ENCODE data around the gene CYP19A1. TPM values are rescaled to one million over a fixed set of nuclear protein-coding genes. Genes with fewer than 3 reads are reported as not detected.
A peak's percentile ranks its signal among the peaks of the same experiment; 100 is the strongest.

The CYP19A1 gene
- polyA plus RNA-seq, 5 donors, result 0.10 to 1.9 TPM; not detected in 3

DNA sequence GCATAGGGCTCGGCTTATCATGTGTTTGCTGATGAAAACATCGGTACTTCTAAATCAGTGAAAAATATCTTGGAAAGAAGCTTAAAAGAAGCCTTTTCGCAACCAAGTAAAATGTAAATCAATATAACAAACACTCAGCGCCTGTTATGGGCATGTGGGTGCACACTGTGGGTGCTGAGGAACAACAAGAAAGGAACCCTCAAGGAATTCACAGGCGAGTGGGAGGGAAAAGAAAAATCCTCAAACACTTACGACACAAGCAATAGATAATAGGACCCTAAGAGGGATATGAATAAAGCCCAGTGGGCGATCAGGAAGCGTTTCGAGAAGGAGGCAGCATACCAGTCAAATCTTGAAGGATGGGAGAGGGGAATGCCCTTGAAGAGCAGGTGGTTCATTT lies 25.0 kb upstream of the CYP19A1 start:
- no peak for DNase-seq

DNA sequence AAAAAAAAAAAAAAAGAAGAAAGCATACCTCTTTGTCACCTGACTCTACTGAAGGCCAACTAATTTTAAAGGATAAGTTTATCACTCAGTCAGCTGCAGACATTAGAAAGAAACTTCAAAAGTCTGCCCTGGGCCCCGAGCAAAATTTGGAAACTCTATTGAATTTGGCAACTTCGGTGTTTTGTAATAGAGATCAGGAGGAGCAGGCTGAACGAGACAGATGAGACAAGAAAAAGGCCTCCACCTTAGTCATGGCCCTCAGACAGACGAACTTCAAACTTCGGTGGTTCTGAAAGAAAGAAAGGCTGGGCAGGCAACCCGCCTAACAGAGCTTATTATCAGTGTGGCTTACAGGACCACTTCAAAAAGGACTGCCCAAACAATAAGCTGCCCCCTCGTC lies 21.6 kb upstream of the CYP19A1 start:
- DNase-seq, result no peak

GRCh38 chr15:51356983-51357382 lies 18.6 kb upstream of the CYP19A1 start:
- no peak for DNase-seq

GRCh38 chr15:51356147-51356546 lies 17.8 kb upstream of the CYP19A1 start:
- DNase-seq, result no peak

- DNase-seq, result no peak
Measured at GRCh38 chr15:51355096-51355495, 16.7 kb upstream of the CYP19A1 start.

- no peak for DNase-seq
Measured at GRCh38 chr15:51353976-51354375, 15.6 kb upstream of the CYP19A1 start.

- no peak for DNase-seq
Measured at GRCh38 chr15:51350723-51351122, 12.3 kb upstream of the CYP19A1 start.

DNA sequence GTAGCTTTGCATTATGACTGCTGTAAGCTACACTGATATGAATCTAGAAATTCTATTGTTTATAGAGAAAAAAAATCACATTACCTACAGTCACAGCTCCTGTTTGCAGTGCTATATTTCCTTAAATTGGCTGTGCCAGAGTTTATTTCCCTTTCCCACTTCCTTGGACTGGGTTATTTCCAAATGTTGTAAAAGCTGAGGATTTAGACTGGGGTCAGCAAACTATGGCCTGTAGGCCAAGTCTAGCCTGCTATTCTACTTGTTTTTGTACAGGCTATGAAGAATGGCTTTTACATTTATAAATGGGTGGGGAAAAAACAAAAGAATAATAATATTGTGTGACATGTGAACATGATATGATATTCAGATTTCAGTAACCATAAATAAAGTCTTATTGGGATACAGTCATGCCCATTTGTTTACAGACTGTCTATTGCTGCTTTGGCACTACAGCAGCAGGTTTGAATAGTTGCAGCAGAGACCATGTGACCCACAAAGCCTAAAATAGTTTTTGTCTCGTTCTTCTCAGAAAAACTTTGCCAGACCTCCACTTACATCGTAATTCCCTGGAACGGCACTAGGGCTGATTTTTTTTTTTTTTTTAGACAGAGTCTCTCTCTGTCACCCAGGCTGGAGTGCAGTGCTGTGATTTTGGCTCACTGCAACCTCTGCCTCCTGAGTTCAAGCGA lies 10.9 kb upstream of the CYP19A1 start:
- no peak for DNase-seq

- no peak for DNase-seq
Measured at GRCh38 chr15:51348688-51349087, 10.3 kb upstream of the CYP19A1 start.

DNA sequence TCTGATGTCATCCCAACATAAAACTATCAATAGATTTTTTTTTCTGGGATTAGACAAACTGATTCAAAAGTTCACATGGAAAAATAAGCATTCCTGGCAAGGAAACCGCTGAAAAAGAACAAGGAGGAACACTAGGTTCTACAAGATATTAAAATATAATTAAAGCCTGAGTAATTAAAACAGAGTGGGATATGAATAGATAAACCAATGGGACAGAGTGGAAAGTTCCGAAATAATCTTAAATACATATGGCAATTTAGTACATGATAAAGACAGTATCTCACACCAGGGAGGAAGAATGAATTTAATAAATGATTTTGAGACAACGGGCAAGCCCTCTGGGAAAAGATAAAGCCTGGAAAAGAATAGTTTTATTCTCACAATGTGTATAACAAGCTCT lies 7.7 kb upstream of the CYP19A1 start:
- no peak for DNase-seq

DNA sequence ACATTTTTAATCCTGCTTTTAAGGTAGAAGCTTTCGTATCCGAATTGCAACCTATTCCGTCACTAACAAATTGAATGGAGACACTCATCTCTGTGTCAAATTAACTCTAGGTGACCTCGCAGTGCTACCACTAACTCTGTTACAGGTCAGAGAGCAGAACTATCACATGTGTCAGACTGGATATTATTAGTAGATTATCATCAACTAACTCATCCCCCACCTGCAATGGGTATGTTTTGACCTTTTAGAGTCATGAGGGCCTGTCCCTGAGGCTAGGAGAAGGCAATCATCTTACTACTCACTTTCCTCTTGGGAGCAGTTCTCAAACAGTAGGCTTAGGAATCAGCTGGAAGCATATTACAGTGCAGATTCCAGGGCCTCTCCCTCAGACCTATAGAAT lies 5.1 kb upstream of the CYP19A1 start:
- no peak for DNase-seq

- no peak for DNase-seq
Measured at GRCh38 chr15:51342227-51342999, 4.0 kb upstream of the CYP19A1 start.

- peak; percentile 14 to 15 for DNase-seq
Measured at GRCh38 chr15:51341366-51342226, 3.2 kb upstream of the CYP19A1 start, which contains the start of gene GLDN. GLDN (plus strand) TSS chr15:51341655; CDS start chr15:51341685, 30 bp downstream.

DNA sequence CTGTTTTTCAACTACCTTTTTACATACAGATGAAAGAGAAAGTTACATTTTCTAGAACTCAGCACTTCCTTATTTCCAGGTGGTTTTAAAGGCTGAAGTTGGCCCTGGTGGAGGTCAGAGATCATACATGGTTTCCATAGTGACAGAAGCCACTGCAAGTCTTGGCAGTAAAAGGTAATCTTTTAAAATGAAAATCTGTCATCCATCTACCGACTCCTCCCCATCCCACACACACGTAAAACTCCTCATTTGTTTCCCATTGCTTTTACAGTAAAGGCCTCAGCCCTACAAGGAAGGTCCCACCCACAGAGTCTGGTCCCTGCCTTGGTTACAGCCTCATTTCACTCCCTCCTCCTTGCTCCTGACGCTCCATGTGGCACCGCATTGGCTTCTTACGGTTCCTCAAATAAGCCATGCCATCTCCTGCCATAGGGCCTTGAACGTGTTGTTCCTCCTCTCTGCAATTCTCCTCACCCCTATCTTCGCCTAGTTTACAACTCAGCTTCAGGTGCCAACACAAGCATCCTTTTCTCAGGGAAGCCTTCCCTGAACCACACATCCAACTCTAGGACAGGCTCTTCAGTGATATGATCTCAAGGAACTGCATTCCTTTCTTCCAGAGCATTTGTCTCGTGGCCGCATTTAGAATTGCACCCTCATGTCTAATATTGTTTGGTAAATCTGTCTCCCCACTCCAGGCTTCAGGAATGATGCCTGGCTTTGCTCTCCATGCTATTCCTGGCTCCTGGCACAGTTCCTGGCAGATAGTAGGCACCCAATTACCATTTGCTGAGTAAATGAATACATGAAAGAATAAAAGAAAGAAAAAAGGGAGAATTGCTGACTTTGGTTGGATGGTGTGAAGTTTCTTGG lies 2.6 kb downstream of the CYP19A1 start:
- no peak for DNase-seq

DNA sequence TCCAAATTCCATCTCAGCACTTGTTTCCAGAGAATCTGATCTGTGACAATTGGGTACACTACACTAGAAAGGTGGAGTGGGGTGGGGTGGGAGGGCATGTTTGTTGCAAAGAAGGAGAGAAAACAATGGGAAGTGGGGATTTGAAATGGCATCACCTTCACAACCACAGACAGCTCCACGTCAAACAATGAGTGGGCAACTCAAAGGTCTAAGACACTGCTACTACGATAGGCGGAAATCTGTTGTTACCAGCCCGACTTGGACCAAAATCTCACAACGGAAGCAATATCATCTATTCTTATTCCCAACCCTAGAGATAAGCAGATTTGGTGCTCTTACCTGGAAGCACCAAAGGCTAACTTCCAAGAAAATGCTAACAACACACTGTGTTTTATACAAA lies 3.3 kb downstream of the CYP19A1 start:
- no peak for DNase-seq

- DNase-seq, result no peak
Measured at GRCh38 chr15:51334011-51334451, 4.4 kb downstream of the CYP19A1 start.

DNA sequence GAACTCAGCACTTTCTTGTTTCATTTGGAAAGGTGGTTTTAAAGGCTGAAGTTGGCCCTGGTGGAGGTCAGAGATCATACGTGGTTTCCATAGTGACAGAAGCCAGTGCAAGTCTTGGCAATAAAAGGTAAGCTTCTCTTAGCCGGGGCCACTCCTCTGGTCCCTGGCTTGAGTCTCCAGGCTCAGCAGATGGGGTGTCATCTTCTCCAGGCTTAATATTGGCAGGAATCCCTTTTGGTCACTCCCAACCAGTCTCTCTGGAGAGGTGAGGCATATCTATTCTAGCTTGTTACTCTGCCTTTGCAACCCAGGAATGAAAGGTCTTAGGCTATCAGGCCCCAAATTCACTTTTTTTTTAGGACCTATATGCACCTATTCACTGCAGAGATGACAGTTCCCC lies 4.8 kb downstream of the CYP19A1 start:
- DNase-seq, result no peak

- DNase-seq, result no peak
Measured at GRCh38 chr15:51332206-51333147, 5.9 kb downstream of the CYP19A1 start.

DNA sequence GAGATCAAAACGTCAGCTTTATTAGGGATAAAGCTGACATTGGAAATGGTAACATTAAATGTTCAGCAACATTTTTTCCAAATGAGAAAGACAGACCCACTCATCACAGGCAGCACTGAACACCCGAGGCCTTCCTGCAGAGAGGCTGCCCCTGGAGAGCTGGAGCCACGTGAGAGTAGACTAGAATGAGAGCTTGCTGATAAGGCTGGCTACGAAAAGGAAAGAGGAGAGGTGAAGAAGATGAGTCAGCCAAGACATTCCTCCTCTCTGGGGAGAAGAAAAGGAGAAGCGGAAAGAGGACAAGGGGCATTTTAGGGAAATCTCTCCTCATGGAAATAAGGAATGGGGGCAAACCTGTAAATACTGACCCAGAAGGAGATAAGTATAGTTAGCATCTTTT lies 7.3 kb downstream of the CYP19A1 start:
- no peak for DNase-seq

DNA sequence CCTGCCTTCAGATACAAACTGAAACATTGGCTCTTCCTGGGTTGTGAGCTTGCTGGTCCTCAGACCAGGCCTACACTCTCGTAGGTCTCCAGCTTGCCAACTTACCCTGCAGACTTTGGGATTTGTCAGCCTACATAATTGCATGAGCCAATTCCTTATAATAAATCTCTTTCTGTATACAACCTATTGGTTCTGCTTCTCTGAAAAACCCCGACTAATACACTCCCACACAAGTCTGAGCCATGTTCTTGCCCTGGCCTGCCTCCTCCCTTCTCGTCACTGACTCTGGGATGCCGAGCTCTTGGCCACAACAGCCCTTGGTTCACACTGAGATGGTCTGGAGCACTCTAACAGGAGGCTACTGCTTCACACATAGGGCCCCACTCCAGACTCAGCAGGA lies 9.5 kb downstream of the CYP19A1 start:
- DNase-seq, result no peak

Measured in right lung (tissue), 5 donors.